CD4-positive, alpha-beta T cell treated with Interleukin-15 for 4 hours (primary cell): Measurements from ENCODE around the gene OGFR.

Experiments
- DNase-seq: peaks from one replicate; pipeline ENCODE4 v3.0.0-alpha.2; 2020; ENCODE audit warnings: low spot score

The OGFR gene

DNA sequence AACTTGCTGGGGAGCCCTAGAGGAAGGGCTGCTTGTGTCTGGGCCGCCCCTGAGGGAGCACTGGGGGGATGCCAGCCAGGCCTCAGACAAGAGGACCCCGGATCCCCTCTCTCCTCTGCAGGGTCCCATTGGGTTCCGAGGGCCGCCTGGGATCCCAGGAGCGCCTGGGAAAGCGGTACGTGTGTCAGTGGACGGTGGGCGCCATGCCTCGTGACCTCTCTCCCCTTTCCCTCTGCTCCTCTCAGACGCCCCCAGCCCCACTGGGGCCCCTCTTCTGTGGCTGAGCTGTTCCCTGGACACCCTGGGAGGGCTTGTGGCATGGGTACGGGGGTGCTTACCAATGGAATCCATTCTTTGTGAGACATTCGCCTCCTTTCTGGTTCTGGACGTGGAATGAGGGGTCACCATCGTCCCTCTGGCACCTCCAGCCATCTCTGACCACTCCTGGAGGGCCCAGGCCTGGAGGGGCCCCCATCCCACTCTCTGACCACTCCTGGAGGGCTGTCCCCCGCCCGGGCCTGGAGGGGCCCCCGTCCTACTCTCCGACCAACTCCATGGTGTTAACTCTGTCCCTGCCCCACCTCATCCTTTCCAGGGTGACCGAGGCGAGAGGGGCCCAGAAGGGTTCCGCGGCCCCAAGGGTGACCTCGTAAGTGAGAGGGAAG, 22.1 kb downstream of the OGFR start:
- no peak for DNase-seq

DNA sequence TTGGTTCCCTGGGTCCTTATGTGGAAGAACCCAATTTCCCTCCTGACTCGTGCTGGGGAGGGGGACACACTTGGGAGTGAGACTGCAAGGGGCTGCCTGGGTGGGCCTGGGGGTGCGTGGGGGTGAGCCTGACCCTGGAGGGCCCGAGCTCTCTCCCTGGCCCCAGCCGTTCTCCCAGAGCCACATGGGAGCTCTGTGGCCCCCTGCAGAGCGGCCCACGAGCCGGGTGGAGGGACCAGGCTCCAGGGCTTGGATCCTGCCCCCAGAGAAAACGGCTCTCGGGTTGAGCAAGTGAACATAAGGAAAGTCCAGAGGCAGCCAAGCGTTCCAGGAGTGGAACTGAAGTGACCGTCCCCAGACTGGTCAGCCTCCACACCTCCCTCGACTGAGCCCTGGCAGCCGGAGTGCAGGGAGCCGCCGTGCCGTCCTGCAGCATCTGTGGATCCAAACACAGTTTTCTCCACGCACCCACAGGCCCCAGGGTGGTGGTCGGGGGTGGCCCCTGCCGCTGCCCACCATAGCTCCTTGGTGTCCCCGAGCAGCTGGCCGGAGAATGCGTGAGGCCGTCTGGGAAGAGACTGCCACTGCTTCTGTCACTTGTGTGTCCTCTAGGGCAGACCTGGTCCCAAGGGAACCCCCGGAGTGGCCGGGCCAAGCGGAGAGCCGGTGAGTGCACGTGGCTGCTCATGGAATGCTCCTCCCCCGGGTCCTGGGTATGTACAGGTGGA, 22.8 kb downstream of the OGFR start:
- DNase-seq, result no peak

GRCh38 chr20:62828051-62828450, 23.4 kb downstream of the OGFR start:
- no peak for DNase-seq

DNA sequence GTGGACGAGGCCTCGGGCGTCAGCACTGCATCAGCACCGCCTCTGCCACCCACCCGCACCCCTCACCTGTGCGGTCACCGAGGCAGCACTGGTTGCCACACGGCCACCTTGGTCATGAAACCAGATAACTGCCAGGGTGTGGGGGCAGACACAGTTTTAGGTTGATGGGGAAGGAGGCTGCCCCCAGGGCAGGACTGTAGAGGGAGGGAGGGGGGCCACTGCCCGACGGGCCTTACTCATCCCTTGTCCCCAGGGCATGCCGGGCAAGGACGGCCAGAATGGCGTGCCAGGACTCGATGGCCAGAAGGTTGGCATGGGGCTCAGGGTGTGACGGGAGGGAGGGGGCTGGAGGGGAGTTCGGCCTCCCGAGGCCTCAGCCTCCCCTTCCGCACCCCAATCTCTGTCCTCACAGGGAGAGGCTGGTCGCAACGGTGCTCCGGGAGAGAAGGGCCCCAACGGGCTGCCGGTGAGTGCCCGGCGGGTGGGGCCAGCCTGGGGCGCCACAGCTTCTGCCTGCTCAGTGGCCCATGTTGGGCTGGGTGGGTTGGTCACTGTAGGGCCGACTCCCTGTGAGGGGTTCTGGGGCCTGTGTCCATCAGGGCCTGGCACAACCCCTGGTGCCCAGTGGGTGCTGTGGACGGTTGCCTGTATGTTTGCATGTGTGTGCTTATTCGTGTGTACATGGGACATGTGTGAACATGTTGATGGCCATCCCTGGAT, 24.0 kb downstream of the OGFR start:
- DNase-seq, result no peak

DNA sequence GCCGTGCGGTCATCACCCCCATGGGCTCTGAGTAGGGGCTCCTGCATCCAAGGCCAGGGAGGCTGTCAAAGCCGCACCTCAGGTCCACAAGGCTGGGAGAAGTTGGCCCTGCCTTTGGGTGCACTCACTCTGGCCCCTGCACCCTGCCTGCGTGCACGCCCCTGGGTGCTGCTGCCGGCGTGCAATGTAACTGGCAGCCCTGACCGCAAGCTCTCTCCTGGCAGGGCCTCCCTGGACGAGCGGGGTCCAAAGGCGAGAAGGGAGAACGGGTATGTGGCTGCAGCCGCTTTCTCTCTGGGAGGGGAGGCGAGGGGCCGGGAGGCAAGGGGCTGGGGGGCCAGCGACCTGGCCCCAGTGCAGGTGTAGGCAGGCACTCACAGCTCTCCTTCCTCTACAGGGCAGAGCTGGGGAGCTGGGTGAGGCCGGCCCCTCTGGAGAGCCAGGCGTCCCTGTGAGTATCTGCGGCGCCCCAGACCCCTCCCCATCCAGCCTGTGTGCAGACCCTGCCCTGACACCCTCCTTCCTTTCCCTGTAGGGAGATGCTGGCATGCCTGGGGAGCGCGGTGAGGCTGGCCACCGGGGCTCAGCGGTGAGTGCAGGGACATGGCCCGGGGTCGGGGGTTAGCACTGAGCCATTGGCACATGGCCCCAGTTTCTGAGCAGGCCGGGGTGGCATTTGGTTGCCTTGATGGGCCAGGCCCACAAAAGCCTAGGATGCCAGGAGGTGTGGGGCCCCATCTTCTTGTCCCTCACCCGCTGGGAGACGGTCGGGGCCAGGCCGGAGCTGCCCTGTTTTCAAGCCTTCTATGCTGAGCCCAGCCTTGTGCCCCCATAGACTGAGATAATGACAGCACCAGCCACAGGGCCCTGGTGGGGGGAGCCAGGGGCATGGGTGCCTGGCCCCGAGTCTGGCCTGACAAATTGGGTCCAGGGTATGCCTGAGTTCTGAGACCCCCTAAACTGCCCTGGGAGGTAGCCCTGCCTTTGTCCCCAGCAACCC, 24.9 kb downstream of the OGFR start:
- DNase-seq, result no peak

DNA sequence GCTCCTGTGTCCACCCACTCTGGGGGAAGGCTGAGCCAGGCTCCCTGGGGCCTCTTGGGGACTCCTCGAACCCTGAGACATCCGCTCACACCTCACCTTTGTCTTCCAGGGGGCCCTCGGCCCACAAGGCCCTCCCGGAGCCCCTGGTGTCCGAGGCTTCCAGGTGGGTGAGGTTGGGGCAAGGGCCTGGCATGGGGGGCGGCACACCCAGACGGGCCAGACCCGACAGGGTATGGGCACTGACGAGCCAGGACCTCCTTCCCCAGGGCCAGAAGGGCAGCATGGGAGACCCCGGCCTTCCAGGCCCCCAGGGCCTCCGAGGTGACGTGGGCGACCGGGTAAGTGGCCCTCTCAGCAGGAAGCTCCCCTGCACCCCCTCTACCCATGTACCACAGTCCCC, 25.6 kb downstream of the OGFR start:
- DNase-seq, result no peak

DNA sequence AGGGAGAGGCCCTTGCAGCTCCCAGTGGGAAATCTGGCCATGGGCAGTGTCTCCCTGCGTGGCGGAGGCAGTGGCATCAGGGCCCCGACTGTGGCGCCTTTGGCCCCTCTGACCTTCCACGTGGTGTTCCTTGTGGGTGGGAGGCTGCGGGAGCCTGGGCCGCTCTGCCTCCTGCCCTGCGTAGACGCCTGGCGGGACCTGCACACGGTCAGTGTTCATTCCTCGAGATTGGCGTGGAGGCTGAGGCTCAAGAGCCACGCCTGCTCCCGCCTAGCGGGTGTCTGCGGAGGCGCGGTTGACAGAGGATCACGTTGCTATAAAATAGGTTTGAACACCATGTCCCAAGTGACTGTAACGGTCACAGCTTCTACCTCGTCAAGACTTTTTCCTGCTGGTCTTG, 26.2 kb downstream of the OGFR start:
- no peak for DNase-seq

DNA sequence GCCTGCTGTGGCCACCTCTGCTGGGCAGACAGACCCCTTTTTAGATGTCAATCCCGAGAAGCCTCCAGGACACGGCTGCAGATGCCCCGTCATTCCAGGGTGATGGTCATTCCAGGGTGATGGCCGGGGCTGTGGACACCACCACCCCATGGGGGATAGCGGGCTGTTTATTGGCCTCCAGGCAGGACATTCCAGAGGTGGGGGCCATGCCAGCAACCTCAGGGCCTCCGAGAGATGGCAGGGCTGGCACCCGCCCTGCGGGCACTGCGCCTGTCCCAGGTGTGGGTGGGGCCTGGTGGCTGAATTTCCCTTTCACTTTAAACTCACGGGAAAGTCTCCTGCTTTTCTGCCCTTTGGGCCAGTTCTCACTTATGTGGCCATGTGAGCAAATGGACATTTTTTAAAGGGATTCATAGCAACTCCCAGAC, 26.7 kb downstream of the OGFR start:
- DNase-seq, result no peak

DNA sequence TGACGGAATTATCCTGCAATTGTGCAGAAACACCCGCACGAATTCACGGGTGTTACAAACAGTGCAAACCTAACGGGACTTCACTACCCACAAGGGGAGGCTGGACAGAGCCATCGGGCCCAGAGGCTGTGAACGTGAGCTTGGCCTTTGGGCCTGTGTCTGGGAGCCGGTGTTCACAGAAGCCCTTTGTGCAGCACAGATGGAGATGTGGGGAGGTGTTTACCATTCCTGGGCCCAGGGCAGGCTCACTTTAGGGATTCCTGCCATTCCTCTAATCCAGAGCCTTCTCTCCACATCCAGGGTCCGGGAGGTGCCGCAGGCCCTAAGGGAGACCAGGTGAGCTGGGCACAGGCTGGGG, 27.2 kb downstream of the OGFR start:
- DNase-seq, result no peak

GRCh38 chr20:62832212-62832922, 27.7 kb downstream of the OGFR start:
- DNase-seq, result no peak

GRCh38 chr20:62832951-62833391, 28.3 kb downstream of the OGFR start:
- no peak for DNase-seq

GRCh38 chr20:62834967-62835730, 30.5 kb downstream of the OGFR start:
- DNase-seq, result no peak

DNA sequence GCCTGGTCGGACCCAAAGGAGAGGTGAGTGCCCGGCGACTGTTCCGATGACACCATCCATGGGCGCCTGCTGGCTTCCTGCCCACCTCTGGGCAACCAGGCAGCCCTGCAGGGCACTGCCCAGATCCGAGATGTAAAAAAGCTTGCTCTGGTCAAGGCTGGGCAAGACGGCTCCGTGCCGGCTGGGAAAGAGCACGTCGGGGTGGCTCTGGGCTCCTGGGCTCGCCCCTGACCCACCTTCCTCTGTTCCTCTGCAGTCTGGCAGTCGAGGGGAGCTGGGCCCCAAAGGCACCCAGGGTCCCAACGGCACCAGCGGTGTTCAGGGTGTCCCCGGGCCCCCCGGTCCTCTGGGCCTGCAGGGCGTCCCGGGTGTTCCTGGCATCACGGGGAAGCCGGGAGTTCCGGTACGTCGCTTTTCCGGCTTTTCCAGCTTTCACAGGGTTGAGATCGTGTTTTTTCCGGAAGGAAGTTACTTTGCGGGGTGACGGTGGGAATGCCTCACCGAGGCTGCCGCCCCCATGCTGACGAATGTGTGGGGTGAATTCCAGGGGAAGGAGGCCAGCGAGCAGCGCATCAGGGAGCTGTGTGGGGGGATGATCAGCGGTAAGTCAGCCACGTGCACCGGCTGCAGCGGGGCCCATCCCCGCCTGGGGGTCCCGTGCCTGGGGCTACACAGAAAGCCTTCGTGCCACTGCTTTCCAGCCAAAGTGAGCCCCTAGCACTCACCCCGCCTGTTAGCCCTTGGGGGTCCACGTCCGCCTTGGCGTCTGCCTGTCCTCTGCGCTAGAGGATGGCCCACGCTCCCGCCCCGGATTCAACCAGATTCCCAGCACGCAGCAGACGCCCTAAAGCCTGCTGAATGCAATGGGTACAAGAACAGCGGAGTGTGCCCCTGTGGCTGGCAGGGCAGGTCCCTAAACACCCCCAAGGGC, 31.6 kb downstream of the OGFR start:
- no peak for DNase-seq

DNA sequence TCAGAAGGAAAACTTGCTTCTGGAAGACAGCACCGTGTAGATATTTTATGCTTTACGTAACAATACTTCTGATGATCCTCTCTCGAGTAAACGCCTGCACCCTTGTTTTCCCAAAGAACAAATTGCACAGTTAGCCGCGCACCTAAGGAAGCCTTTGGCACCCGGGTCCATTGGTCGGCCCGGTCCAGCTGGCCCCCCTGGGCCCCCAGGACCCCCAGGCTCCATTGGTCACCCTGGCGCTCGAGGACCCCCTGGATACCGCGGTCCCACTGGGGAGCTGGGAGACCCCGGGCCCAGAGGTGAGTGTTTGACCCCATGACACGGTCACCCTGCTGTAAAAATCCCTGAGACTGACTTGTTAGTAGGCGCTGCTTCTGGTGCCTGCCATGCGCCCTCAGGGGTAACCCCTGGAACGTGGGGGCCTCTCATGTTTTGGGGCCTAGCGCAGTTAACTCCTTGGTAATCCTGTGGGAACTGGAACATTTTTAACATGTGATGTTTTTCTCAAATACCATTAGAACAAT, 32.4 kb downstream of the OGFR start:
- no peak for DNase-seq

- DNase-seq, result no peak
Observed at GRCh38 chr20:62837790-62838127, 33.1 kb downstream of the OGFR start.

- no peak for DNase-seq
Observed at GRCh38 chr20:62838128-62838891, 33.7 kb downstream of the OGFR start.

GRCh38 chr20:62839261-62839660, 34.6 kb downstream of the OGFR start:
- no peak for DNase-seq

GRCh38 chr20:62839816-62840215, 35.2 kb downstream of the OGFR start:
- no peak for DNase-seq
